ENCODE data around the gene ADGRG2.

ADGRG2 gene

GRCh38 chrX:19121898-19122640, at the start of gene ADGRG2:
ADGRG2 (minus strand) TSS chrX:19122468; CDS start chrX:19068834, 53,634 bp downstream.
- DNase-seq: no peak

- DNase-seq: no peak
Measured at GRCh38 chrX:19168609-19169008, 46.3 kb upstream of the ADGRG2 start.

GRCh38 chrX:19162851-19163250, 40.6 kb upstream of the ADGRG2 start:
- DNase-seq: no peak

GRCh38 chrX:19156186-19156585, 33.9 kb upstream of the ADGRG2 start:
- no peak for DNase-seq

GRCh38 chrX:19152762-19153161, 30.5 kb upstream of the ADGRG2 start:
- no peak for DNase-seq

- no peak for DNase-seq
Measured at GRCh38 chrX:19137067-19137466, 14.8 kb upstream of the ADGRG2 start.

GRCh38 chrX:19133784-19134183, 11.5 kb upstream of the ADGRG2 start:
- no peak for DNase-seq

- DNase-seq: no peak
Measured at GRCh38 chrX:19133231-19133630, 11.0 kb upstream of the ADGRG2 start.

- DNase-seq: no peak
Measured at GRCh38 chrX:19130628-19131027, 8.4 kb upstream of the ADGRG2 start.

GRCh38 chrX:19129694-19130093, 7.4 kb upstream of the ADGRG2 start:
- no peak for DNase-seq

GRCh38 chrX:19127649-19128168, 5.4 kb upstream of the ADGRG2 start:
- no peak for DNase-seq

- no peak for DNase-seq
Measured at GRCh38 chrX:19122641-19123009, 357 bp upstream of the ADGRG2 start.

GRCh38 chrX:19121466-19121865, 802 bp downstream of the ADGRG2 start:
- DNase-seq: no peak

GRCh38 chrX:19110642-19111041, 11.6 kb downstream of the ADGRG2 start:
- DNase-seq: no peak

- DNase-seq: no peak
Measured at GRCh38 chrX:19107035-19107434, 15.2 kb downstream of the ADGRG2 start.

- no peak for DNase-seq
Measured at GRCh38 chrX:19100586-19100985, 21.7 kb downstream of the ADGRG2 start.

- DNase-seq: no peak
Measured at GRCh38 chrX:19097553-19098283, 24.6 kb downstream of the ADGRG2 start.

- no peak for DNase-seq
Measured at GRCh38 chrX:19096586-19096985, 25.7 kb downstream of the ADGRG2 start.

GRCh38 chrX:19094654-19095053, 27.6 kb downstream of the ADGRG2 start:
- no peak for DNase-seq

- DNase-seq: no peak
Measured at GRCh38 chrX:19091596-19091995, 30.7 kb downstream of the ADGRG2 start.

GRCh38 chrX:19089555-19090040, 32.7 kb downstream of the ADGRG2 start:
- no peak for DNase-seq

GRCh38 chrX:19086102-19086772, 36.0 kb downstream of the ADGRG2 start:
- DNase-seq: no peak

GRCh38 chrX:19085666-19086065, 36.6 kb downstream of the ADGRG2 start:
- no peak for DNase-seq

- no peak for DNase-seq
Measured at GRCh38 chrX:19075754-19076153, 46.5 kb downstream of the ADGRG2 start.

Measured in COR-L47 (cell line).